OCI-LY3 (cell line): ENCODE data around the gene MCRIP2.

Source experiments
- EZH2phosphoT487 ChIP-seq: fragments of 200-600 bp; shearing (Covaris generic); IDR thresholded peaks from 2 replicates; pipeline ENCODE4 v1.6.1; 2018; ENCODE audit warnings: antibody characterized with exemption, mixed run types, low read depth
- TF ChIP-seq, protein P1 (sequence below): fragments of 200-600, 300-600 bp; sonication (generic); IDR thresholded peaks from 2 replicates; pipeline ENCODE4 v1.5.1; 2014; ENCODE audit warnings: antibody characterized with exemption, low read length, low read depth

- TF ChIP-seq, protein P1, sequence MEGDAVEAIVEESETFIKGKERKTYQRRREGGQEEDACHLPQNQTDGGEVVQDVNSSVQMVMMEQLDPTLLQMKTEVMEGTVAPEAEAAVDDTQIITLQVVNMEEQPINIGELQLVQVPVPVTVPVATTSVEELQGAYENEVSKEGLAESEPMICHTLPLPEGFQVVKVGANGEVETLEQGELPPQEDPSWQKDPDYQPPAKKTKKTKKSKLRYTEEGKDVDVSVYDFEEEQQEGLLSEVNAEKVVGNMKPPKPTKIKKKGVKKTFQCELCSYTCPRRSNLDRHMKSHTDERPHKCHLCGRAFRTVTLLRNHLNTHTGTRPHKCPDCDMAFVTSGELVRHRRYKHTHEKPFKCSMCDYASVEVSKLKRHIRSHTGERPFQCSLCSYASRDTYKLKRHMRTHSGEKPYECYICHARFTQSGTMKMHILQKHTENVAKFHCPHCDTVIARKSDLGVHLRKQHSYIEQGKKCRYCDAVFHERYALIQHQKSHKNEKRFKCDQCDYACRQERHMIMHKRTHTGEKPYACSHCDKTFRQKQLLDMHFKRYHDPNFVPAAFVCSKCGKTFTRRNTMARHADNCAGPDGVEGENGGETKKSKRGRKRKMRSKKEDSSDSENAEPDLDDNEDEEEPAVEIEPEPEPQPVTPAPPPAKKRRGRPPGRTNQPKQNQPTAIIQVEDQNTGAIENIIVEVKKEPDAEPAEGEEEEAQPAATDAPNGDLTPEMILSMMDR: no peak
- TF ChIP-seq EZH2phosphoT487: no peak
Observed at GRCh38 chr16:595094-595528, 46.5 kb upstream of the MCRIP2 start.
